Transverse colon (tissue), 4 donors: ENCODE measurements around the gene ADPRS.

ENCODE experiments used
- CTCF ChIP-seq, 5 experiments: fragments of 200-600 bp in 3 of 5; fragments of 450-650 bp in 2 of 5; sonication (generic) in 3 of 5; IDR thresholded peaks; 1 replicate in 2 of 5; 2 replicates in 3 of 5; pipeline ENCODE4 v1.5.1; 2016 to 2017; ENCODE audit warnings: antibody characterized with exemption in 5 of 5, inconsistent platforms in 3 of 5, mild to moderate bottlenecking in 2 of 5, moderate library complexity in 1 of 5
- EP300 ChIP-seq: sonication (generic); formaldehyde crosslinking; IDR thresholded peaks from one replicate; pipeline ENCODE4 v1.6.1; 2017; ENCODE audit warnings: antibody characterized with exemption, low read depth
- POLR2A ChIP-seq: fragments of 450-650 bp; IDR thresholded peaks from one replicate; pipeline ENCODE4 v1.6.1; 2016; ENCODE audit warnings: antibody characterized with exemption, mild to moderate bottlenecking, moderate library complexity
- POLR2AphosphoS5 ChIP-seq, 3 donors: sonication (generic); formaldehyde crosslinking; IDR thresholded peaks; one replicate each; pipeline ENCODE4 v1.6.1; 2016; ENCODE audit warnings: antibody characterized with exemption in 3 of 3

- TF ChIP-seq EP300 (no peak), POLR2AphosphoS5 (IDR thresholded peaks at IDR 0.05) (no peak), POLR2A (no peak), CTCF (IDR thresholded peaks at IDR 0.05) (no peak)
Observed at GRCh38 chr1:36139521-36139920, 50.8 kb downstream of the ADPRS start.
